Keratinocyte (primary cell): ENCODE measurements around the gene ATMIN.

ENCODE experiments used
- EZH2 ChIP-seq: IDR thresholded peaks from one replicate; pipeline ENCODE4 v1.6.1; 2012; ENCODE audit warnings: inconsistent platforms, mild to moderate bottlenecking, low read length, moderate library complexity
- TF ChIP-seq, protein P1 (sequence below), 3 experiments: IDR thresholded peaks in 1 of 3; conservative IDR thresholded peaks in 1 of 3; optimal IDR thresholded peaks in 1 of 3; 2 replicates in 2 of 3; 3 replicates in 1 of 3; pipeline versions ENCODE3 to v1.5.1; 2011; ENCODE audit warnings: low read length in 3 of 3, mild to moderate bottlenecking in 3 of 3, moderate library complexity in 2 of 3, control low read depth in 1 of 3, inconsistent platforms in 1 of 3; ENCODE audit not compliant: insufficient read depth in 2 of 3; ENCODE audit errors: extremely low read depth in 1 of 3

DNA sequence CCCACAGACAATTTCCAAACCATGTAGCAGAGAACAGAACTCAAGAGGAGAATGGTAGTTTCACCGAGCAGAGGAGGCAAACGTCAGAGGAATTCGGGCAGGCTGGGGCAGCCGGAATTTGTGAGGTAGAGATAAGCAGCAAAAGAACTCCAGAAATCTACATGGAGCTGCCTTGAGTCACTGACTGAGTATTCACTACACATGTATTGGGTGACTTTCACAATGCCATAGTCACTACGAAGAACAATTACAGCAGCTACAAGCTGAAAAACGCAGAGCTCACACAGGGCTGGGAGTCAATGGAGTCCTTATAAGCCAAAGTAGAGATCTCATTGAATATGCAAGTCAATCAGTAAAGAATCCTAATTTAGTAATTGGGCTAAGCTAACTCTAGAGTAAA, 42.3 kb upstream of the ATMIN start:
- TF ChIP-seq, protein P1, sequence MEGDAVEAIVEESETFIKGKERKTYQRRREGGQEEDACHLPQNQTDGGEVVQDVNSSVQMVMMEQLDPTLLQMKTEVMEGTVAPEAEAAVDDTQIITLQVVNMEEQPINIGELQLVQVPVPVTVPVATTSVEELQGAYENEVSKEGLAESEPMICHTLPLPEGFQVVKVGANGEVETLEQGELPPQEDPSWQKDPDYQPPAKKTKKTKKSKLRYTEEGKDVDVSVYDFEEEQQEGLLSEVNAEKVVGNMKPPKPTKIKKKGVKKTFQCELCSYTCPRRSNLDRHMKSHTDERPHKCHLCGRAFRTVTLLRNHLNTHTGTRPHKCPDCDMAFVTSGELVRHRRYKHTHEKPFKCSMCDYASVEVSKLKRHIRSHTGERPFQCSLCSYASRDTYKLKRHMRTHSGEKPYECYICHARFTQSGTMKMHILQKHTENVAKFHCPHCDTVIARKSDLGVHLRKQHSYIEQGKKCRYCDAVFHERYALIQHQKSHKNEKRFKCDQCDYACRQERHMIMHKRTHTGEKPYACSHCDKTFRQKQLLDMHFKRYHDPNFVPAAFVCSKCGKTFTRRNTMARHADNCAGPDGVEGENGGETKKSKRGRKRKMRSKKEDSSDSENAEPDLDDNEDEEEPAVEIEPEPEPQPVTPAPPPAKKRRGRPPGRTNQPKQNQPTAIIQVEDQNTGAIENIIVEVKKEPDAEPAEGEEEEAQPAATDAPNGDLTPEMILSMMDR (optimal IDR thresholded peaks at IDR 0.05 in 1 of 3, IDR thresholded peaks at IDR 0.05 in 1 of 3, conservative IDR thresholded peaks at IDR 0.05 in 1 of 3; ENCODE audit: extremely low read depth in 1 of 3, insufficient read depth in 2 of 3, low read length in 3 of 3) = no peak
- TF ChIP-seq EZH2 = no peak
